IMR-90 (cell line): Measurements from ENCODE around the gene SPCS1. TPM values are rescaled to one million over a fixed set of nuclear protein-coding genes. Genes with fewer than 3 reads are reported as not detected.

Experiments
- ATAC-seq: fragments of 200-7000 bp; cut with Tn5 transposase; 2 replicates; pipeline ENCODE4 v1.9.1; 2020; ENCODE audit warnings: low read depth, mild to moderate bottlenecking, moderate library complexity
- BruUV-seq: library from RNA; stranded (reverse); fragments of 400-500 nt; replicated peaks from 2 replicates; lab custom pipeline; 2021; lab: Mats Ljungman, UMichigan
- CTCF ChIA-PET: fragments of 300-600 bp; formaldehyde crosslinking; extraction: SDS; loops from one replicate; lab custom pipeline; 2021; ENCODE audit warnings: antibody characterized with exemption; lab: Yijun Ruan, JAX
- POLR2A ChIA-PET: fragments of 300-600 bp; sonication (Branson Sonifier 250); formaldehyde crosslinking; loops from one replicate; lab custom pipeline; 2022; ENCODE audit warnings: antibody characterized with exemption; ENCODE audit not compliant: unreplicated experiment; lab: Charles Lee
- DNase-seq: peaks from one replicate; pipeline ENCODE4 v3.0.0; 2013
- H2AFZ ChIP-seq: replicated peaks from 2 replicates; pipeline ENCODE3; 2013; ENCODE audit warnings: low read length, mild to moderate bottlenecking; ENCODE audit not compliant: poor library complexity
- H2AK5ac ChIP-seq: 2 replicates; pipeline ENCODE4 v1.6.1; 2013; ENCODE audit warnings: low read depth, low read length, inconsistent platforms
- H2AK9ac ChIP-seq: replicated peaks from 2 replicates; pipeline ENCODE3; 2013; ENCODE audit warnings: mild to moderate bottlenecking, low read depth, low read length, moderate library complexity; ENCODE audit not compliant: poor library complexity
- H2BK120ac ChIP-seq: 2 replicates; pipeline ENCODE4 v1.6.1; 2013; ENCODE audit warnings: low read depth, low read length, inconsistent platforms
- H2BK15ac ChIP-seq: 3 replicates; pipeline ENCODE4 v1.6.1; 2013; ENCODE audit warnings: low read depth, low read length, inconsistent platforms
- H2BK20ac ChIP-seq: 2 replicates; pipeline ENCODE4 v1.6.1; 2013; ENCODE audit warnings: low read depth, mild to moderate bottlenecking, inconsistent platforms, low read length, moderate library complexity
- H2BK5ac ChIP-seq: 2 replicates; pipeline ENCODE4 v1.6.1; 2013; ENCODE audit warnings: mild to moderate bottlenecking, low read depth, low read length, inconsistent platforms; ENCODE audit not compliant: poor library complexity, severe bottlenecking
- H3K14ac ChIP-seq: replicated peaks from 2 replicates; pipeline ENCODE4 v1.6.1; 2013; ENCODE audit warnings: low read depth, low read length, inconsistent platforms
- H3K18ac ChIP-seq: 2 replicates; pipeline ENCODE4 v1.6.1; 2013; ENCODE audit warnings: low read depth, low read length, control low read depth
- H3K23ac ChIP-seq: 2 replicates; pipeline ENCODE4 v1.6.1; 2013; ENCODE audit warnings: low read depth, low read length, inconsistent platforms
- H3K27ac ChIP-seq: 2 replicates; pipeline ENCODE4 v1.5.1; 2013; ENCODE audit warnings: mild to moderate bottlenecking, control low read depth, low read length; ENCODE audit not compliant: insufficient read depth
- H3K27me3 ChIP-seq: 2 replicates; pipeline ENCODE4 v1.6.1; 2013; ENCODE audit warnings: low read length; ENCODE audit not compliant: control insufficient read depth, insufficient read depth
- H3K36me3 ChIP-seq: 2 replicates; pipeline ENCODE4 v1.6.1; 2013; ENCODE audit warnings: low read length, mixed read lengths; ENCODE audit not compliant: control insufficient read depth, insufficient read depth
- H3K4ac ChIP-seq: 2 replicates; pipeline ENCODE4 v1.6.1; 2013; ENCODE audit warnings: low read depth, low read length, inconsistent platforms
- H3K4me1 ChIP-seq: 2 replicates; pipeline ENCODE4 v1.6.1; 2013; ENCODE audit warnings: low read length, mixed read lengths; ENCODE audit not compliant: control insufficient read depth, insufficient read depth
- H3K4me2 ChIP-seq: 2 replicates; pipeline ENCODE4 v1.6.1; 2013; ENCODE audit warnings: low read depth, mild to moderate bottlenecking, control low read depth, low read length, moderate library complexity
- H3K4me3 ChIP-seq: 2 replicates; pipeline ENCODE4 v1.5.1; 2013; ENCODE audit warnings: low read depth, mild to moderate bottlenecking, control low read depth, low read length, moderate library complexity; ENCODE audit not compliant: insufficient read depth
- H3K56ac ChIP-seq: 2 replicates; pipeline ENCODE4 v1.6.1; 2013; ENCODE audit warnings: low read length, inconsistent platforms; ENCODE audit not compliant: insufficient read depth; ENCODE audit errors: extremely low read depth
- H3K79me1 ChIP-seq, 2 experiments: 2 replicates each; pipeline ENCODE4 v1.6.1; 2013; ENCODE audit warnings: low read length in 2 of 2, inconsistent platforms in 1 of 2, low read depth in 1 of 2
- H3K9ac ChIP-seq: 2 replicates; pipeline ENCODE4 v1.6.1; 2013; ENCODE audit warnings: low read depth, low read length, control low read depth
- H3K9me1 ChIP-seq: 2 replicates; pipeline ENCODE4 v1.6.1; 2013; ENCODE audit warnings: low read length, inconsistent platforms; ENCODE audit not compliant: insufficient read depth
- H3K9me3 ChIP-seq: 2 replicates; pipeline ENCODE4 v1.6.1; 2013; ENCODE audit warnings: low read length; ENCODE audit not compliant: control insufficient read depth, insufficient read depth
- H4K20me1 ChIP-seq: 2 replicates; pipeline ENCODE4 v1.6.1; 2013; ENCODE audit warnings: low read length, inconsistent platforms; ENCODE audit not compliant: insufficient read depth
- H4K5ac ChIP-seq: 2 replicates; pipeline ENCODE4 v1.6.1; 2013; ENCODE audit warnings: mild to moderate bottlenecking, low read depth, low read length, control low read depth
- H4K8ac ChIP-seq, 2 experiments: 2 replicates each; pipeline ENCODE4 v1.6.1; 2013; ENCODE audit warnings: low read depth in 2 of 2, low read length in 2 of 2, control low read depth in 1 of 2, inconsistent platforms in 1 of 2
- H4K91ac ChIP-seq: 2 replicates; pipeline ENCODE4 v1.6.1; 2013; ENCODE audit warnings: low read depth, low read length, inconsistent platforms; ENCODE audit not compliant: insufficient read depth
- MAZ ChIP-seq: IDR thresholded peaks from 2 replicates; pipeline ENCODE4 v1.6.1; 2012; ENCODE audit warnings: low read depth, mild to moderate bottlenecking, low read length, improper control_type of control experiment, moderate library complexity, borderline replicate concordance
- MXI1 ChIP-seq: IDR thresholded peaks from 2 replicates; pipeline ENCODE4 v1.6.1; 2012; ENCODE audit warnings: low read depth, mild to moderate bottlenecking, low read length, moderate library complexity, borderline replicate concordance
- NFE2L2 ChIP-seq: fragments of 150-350 bp; IDR thresholded peaks from 2 replicates; pipeline ENCODE4 v1.6.1; 2016; ENCODE audit warnings: low read depth, mild to moderate bottlenecking, low read length
- RFX5 ChIP-seq: IDR thresholded peaks from 2 replicates; pipeline ENCODE4 v1.8.0; 2012; ENCODE audit warnings: low read depth, mild to moderate bottlenecking, low read length, moderate library complexity
- WGBS, 2 experiments: methylation state at CpG; one replicate each; pipeline versions ENCODE4 v1.1.5 to v1.1.7; 2013; ENCODE audit warnings: missing lambda C conversion rate in 2 of 2; ENCODE audit not compliant: insufficient read length in 1 of 2; ENCODE audit errors: extremely low coverage in 2 of 2; 5-methylcytosine and 5-hydroxymethylcytosine counted together
- dilution Hi-C: fragments of 300-500 bp; cut with HindIII; formaldehyde crosslinking; loops from one replicate; pipeline ENCODE4 v1.14.3; 2018; ENCODE audit warnings: low sequenced_read_pairs; ENCODE audit not compliant: unreplicated experiment
- in situ Hi-C: fragments of 300-500 bp; cut with MboI; formaldehyde crosslinking; loops from 3 replicates; pipeline ENCODE4 v1.14.3; 2019; ENCODE audit warnings: low sequenced_read_pairs, inconsistent platforms, mixed read lengths
- intact Hi-C: fragments of 100-400 bp; cut with micrococcal nuclease; formaldehyde crosslinking; loops from 2 replicates; pipeline ENCODE4 v1.10.0; 2022
- polyA plus RNA-seq, 3 experiments: library from polyadenylated mRNA; depleted of rRNA; stranded (reverse); fragments of >200 nt; gene quantifications; 2 replicates each; pipeline ENCODE4 v1.2.3, GENCODE V29; 2012; ENCODE audit warnings: low replicate concordance in 1 of 3
- total RNA-seq: library from RNA; depleted of rRNA; stranded (reverse); fragments of >200 nt; gene quantifications from 2 replicates; pipeline ENCODE4 v1.2.3, GENCODE V29; 2012
- TF ChIP-seq, protein P1 (sequence below): fragments of 150-350 bp; IDR thresholded peaks from 2 replicates; pipeline ENCODE4 v1.6.1; 2017; ENCODE audit warnings: mild to moderate bottlenecking, antibody characterized with exemption, low read length, low read depth

Gene SPCS1
- total and polyA plus RNA-seq, 2 of the 4 experiments (the other 2 are of a cell fraction), result 50.5 to 124 TPM

DNA sequence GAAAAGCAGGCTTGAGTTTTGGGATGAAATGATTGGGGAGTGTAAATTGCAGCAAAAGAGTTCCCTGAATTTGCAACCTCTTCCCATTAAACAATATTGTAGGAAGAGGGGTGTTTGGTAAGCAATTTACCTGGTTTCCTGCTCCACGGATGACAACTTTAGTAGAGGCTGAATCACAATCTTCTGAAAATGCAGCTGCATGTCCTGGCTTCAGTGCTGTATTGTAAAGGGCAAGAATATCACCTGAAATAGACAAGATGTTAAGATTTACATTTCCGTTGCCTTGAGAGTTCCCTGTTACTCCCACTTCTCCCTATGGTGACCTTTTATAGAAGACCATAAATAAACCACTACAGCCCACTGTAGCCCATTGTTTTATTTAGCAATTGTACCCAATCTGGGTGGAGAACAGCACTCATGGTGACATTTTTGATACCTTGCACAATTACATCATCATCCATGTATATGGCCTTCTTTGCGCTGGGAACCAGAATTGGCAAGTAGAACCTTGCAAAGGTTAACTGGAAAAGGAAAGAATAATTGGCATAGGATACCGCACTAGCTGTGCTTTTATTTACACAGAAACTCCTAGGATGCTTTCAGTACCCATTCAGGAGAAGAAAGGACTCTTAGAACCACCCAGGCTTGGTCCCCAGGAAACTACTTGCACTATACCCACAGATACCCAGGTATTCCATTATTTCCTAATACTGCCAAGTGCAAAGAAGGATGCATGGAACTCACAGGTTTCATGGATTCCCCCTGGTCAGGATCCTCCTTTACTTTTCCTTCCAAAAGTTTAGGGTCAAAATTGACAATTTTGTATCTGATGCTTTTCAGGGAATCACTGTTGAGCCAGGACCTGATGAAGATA, 9.9 kb upstream of the SPCS1 start (continued):
- TF ChIP-seq, protein P1, sequence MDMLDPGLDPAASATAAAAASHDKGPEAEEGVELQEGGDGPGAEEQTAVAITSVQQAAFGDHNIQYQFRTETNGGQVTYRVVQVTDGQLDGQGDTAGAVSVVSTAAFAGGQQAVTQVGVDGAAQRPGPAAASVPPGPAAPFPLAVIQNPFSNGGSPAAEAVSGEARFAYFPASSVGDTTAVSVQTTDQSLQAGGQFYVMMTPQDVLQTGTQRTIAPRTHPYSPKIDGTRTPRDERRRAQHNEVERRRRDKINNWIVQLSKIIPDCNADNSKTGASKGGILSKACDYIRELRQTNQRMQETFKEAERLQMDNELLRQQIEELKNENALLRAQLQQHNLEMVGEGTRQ, result no peak

- H3K23ac ChIP-seq, result no peak overlapping the region
- H4K20me1 ChIP-seq, result peaks cover 18% of the 10 kb centered on the region
- no peak overlapping the region for H3K27ac ChIP-seq
- no peak overlapping the region for H3K14ac ChIP-seq
- in situ Hi-C loops (no loop called here), intact Hi-C loops (no loop called here), dilution Hi-C loops (no loop called here)
- no CpG with 5 or more reads among the region's 2 CpGs for WGBS, 2 experiments
- no peaks in the 10 kb centered on the region for H3K9me3 ChIP-seq
- no peak overlapping the region for H3K9ac ChIP-seq
- TF ChIP-seq RFX5 (no peak), MAZ (no peak), MXI1 (no peak), NFE2L2 (no peak)
- ChIA-PET POLR2A (no interaction called here), CTCF (no interaction called here)
- no peak overlapping the region for H2AFZ ChIP-seq
- H2BK15ac ChIP-seq, result no peak overlapping the region
- no peak overlapping the region for H2BK20ac ChIP-seq
- no peak overlapping the region for H2BK120ac ChIP-seq
- peaks cover 31 to 50% of the 10 kb centered on the region in 2 experiments for H3K79me1 ChIP-seq
- H3K56ac ChIP-seq, result no peak overlapping the region
- H2AK9ac ChIP-seq, result no peak overlapping the region
- no peak overlapping the region for H4K5ac ChIP-seq
- no peak overlapping the region for H3K4me3 ChIP-seq
- peaks cover 54% of the 10 kb centered on the region for H3K36me3 ChIP-seq
- no TSS peak for BruUV-seq
- peaks cover 3% of the 10 kb centered on the region; the same call in 1 of the 2 replicates for H3K9me1 ChIP-seq
- no peaks in the 10 kb centered on the region for H3K27me3 ChIP-seq
- H2BK5ac ChIP-seq, result no peak overlapping the region
- no peak for DNase-seq
- ATAC-seq, result no peak
- no peaks in the 10 kb centered on the region; the same call in 1 of the 2 replicates for H3K4me1 ChIP-seq
- H4K91ac ChIP-seq, result no peak overlapping the region
- H3K4ac ChIP-seq, result no peak overlapping the region
- no peak overlapping the region for H2AK5ac ChIP-seq
- no peak overlapping the region for H3K4me2 ChIP-seq
- no peak overlapping the region for H3K18ac ChIP-seq
- H4K8ac ChIP-seq, result no peak overlapping the region
Observed at GRCh38 chr3:52696830-52697631, 8.9 kb upstream of the SPCS1 start.
